ENCODE results near the gene SUSD4.

SUSD4 gene

DNA sequence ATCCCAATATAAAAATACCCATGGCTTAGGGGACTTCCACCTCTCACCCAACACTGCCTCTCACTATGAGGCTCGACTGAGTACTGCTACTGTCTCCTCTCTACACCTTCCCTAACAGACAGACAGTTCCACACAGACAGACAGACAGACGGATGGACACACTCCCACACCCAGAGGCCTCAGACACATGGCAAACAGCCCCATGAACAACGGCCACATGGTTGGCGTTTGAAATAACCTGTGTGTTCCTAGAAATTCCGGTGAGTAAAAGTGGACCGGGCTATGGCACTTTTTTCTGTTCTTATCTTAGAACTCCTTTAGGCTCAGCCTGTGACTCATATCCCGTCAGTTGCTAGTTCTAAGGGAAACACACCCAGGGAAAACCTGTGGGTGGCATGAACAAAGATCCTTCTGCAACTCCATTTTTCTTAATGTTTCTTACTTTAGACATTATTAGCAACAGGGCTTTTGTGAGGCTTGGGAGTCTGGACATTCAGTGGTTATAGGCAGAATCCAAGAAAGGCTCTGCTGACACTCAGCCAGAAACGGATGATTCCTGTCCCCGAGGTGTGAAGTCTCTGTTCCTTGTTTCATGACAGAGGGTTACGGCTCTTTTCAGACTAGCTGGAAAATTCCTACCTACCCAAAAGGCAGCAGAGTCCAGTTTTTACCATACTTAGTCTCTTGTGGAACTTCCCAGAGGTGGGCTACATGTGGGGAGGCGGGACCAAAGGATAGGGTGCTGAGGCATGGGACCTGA is 130.4 kb downstream of the SUSD4 start:
- DNase-seq (ENCODE audit: extremely low read depth in 1 of 2, low read depth in 1 of 2): no peak

GRCh38 chr1:223233019-223233409 is 131.0 kb downstream of the SUSD4 start:
- no peak for DNase-seq (ENCODE audit: extremely low read depth in 1 of 2, low read depth in 1 of 2)

GRCh38 chr1:223231581-223231980 is 132.4 kb downstream of the SUSD4 start:
- DNase-seq (ENCODE audit: extremely low read depth in 1 of 2, low read depth in 1 of 2): no peak

GRCh38 chr1:223231011-223231572 is 132.9 kb downstream of the SUSD4 start:
- no peak for DNase-seq (ENCODE audit: extremely low read depth in 1 of 2, low read depth in 1 of 2)

DNA sequence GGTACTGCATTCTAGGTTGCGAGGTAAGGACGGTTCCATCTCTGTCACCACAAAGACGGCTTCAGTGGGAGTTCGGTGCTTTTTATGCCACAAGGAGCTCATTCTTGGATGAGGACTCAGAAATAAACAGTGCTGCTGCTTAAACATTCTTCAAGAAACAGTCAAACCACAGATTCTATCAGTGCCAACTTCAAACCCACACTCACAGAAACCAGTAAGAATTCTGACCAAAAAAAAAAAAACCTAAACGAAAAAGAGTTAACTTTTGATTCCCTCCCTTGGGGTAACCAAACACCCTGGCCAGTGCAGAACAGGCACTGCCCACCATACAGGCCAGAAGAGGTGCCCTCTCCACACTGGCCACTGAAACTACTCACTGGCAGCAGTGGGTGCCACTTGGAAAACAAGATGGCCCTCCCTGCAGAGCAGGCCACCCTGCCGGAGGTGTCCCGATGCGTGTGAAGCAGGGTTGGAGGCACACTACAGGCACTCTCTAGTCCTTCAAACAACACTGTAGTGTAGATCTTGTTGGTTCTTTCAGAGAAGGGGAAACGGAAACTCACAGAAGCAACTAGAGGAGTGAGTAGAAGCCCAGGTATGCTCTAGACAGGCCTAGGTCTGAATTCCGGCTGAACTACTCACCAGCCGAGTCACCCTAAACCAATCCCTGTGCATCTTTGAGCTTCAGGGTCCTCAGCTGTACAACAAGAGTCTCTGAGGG is 133.7 kb downstream of the SUSD4 start:
- peak in 1 of 2 donors; percentile 36 for DNase-seq (ENCODE audit: extremely low read depth in 1 of 2, low read depth in 1 of 2)

DNA sequence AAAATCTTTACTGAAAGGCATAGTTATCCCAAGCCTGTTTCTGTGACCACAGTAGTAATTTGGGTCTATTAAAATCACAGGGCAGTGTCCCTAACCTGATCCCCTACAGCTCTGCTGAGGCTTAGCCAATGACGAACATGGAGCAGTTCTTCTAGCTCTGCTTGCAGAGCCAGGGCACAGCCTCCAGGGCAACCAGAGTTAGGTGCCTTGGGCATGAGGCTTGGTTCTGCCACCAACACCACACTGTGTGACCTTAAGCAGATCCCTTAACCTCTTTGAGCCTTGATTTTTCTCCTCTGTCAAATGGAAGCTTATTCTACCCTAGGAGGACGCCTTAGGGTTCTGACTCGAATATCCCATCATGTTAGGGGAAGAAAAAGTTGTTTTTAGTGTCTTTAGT is 134.2 kb downstream of the SUSD4 start:
- DNase-seq (ENCODE audit: extremely low read depth in 1 of 2, low read depth in 1 of 2): no peak

DNA sequence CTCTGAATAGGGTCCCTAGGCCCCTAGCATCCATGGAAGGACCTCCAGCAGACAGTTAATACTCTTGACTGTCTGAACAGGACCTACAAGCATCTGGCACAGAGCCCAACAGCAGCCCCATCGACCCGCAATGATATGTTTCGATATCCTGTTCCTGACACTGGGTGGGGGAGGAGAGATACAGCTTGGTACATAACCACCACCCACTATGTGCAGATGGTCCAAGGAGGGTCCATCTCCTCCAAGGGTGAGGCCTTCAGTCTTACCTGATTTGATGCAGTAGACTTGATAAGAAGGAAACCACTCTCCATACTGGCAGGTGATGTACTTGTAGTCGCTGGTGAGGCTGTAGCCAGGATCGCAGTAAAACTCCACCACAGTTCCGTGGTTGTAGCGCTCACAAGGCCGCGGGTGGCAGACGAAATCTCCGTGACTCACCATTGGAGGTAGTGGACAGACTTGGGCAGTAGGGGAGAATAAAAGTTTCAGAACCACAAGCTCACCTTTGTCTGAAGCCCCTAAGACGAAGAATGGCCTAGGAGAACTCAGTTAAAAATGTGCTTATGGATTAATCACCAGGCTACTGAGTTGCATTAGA is 134.9 kb downstream of the SUSD4 start:
- DNase-seq (ENCODE audit: extremely low read depth in 1 of 2, low read depth in 1 of 2): no peak

- DNase-seq (ENCODE audit: extremely low read depth in 1 of 2, low read depth in 1 of 2): no peak
Observed at GRCh38 chr1:223228201-223228600, 135.8 kb downstream of the SUSD4 start.

DNA sequence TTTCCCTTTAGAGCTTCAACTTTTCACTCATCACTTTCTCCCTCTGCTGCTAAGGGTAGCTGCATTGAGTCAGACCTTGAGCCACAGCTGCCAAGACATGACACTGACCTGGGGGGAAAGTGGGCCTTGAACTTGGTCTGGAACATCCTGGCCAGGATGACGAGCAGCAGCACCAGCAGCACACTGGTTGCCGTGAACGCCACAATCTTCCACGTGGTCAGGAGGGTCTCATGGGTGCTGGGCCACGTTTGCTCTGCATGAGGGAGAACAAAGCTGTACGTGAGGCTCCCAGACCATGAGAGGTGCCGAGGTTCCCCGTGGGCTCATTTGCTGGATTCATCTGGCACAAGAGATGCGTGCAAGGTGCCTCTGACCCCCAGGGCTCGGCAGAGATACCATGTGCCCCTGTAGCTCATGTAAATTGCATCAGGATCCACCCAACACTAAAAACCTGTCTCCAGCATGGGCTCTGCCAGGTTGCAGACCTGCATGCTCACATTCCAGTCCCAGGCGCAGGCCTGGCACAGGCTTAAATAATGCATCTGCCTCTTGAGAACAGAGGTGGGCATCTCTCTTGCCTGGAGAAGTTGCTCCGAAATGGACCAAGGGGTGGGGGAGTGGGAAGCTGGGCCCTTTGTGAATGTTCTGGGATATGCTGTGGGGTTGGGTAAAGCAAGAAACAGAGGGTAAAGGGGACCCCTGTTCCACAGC is 136.3 kb downstream of the SUSD4 start:
- no peak for DNase-seq (ENCODE audit: extremely low read depth in 1 of 2, low read depth in 1 of 2)

DNA sequence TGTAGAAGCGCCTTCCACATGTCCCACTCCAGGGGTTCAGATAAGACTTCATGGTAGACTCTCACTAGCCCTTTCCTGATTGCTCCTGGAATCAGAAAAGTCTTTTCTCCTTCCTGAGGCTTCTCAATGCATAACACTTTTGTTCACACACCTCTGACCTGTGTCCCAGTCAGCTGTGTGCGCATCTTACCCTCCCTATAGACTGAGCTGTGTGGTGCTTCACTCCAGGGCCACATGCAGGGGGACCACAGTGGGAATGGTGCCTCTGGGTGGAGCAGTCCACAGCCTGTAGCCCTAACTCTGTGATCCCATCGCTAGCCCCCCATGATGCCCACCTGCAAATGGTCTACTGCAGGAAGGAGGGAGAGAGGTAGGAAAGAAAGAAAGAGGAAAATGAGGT is 136.9 kb downstream of the SUSD4 start:
- no peak for DNase-seq (ENCODE audit: extremely low read depth in 1 of 2, low read depth in 1 of 2)

GRCh38 chr1:223226271-223226670 is 137.7 kb downstream of the SUSD4 start:
- DNase-seq (ENCODE audit: extremely low read depth in 1 of 2, low read depth in 1 of 2): no peak

DNA sequence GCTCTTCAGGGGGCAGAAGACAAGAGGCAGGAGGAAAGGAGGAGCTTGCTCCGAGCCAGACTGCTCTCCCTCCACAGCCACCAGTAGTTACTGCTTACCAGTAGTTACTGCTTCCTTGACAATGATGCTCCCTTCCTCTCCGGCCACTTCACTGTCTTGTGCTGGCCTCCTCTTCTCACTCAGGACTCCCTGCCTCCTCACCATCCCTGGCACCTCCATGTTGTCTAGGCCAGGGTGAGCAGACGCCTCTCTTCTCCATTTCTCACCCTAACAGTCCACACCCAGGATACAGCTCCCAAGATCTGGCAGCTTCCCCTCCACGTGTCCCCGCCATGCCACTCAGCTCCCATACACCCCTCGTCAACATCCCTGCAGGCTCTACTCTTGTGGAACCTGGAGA is 138.5 kb downstream of the SUSD4 start:
- no peak for DNase-seq (ENCODE audit: extremely low read depth in 1 of 2, low read depth in 1 of 2)

GRCh38 chr1:223225061-223225460 is 138.9 kb downstream of the SUSD4 start:
- no peak for DNase-seq (ENCODE audit: extremely low read depth in 1 of 2, low read depth in 1 of 2)

DNA sequence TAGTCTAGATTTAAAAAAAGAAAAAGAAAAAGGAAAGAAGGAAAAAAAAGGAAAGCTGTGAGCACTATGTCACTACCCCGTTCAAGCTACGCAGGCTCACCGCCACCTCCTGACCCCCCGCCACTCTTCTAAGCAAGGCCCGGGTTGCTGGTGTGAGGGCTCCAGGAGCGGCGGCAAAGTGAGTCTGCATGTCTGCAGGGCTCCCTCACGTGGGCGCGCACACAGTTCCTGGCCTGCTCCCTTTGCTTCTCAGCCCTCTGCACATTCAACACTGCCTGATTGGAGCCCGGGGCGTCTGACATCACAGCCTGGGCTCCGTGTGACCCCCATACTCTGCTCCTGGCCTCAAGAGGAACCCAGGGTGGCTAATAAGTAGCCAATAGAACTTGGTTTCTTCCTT is 139.5 kb downstream of the SUSD4 start:
- DNase-seq (ENCODE audit: extremely low read depth in 1 of 2, low read depth in 1 of 2): no peak

DNA sequence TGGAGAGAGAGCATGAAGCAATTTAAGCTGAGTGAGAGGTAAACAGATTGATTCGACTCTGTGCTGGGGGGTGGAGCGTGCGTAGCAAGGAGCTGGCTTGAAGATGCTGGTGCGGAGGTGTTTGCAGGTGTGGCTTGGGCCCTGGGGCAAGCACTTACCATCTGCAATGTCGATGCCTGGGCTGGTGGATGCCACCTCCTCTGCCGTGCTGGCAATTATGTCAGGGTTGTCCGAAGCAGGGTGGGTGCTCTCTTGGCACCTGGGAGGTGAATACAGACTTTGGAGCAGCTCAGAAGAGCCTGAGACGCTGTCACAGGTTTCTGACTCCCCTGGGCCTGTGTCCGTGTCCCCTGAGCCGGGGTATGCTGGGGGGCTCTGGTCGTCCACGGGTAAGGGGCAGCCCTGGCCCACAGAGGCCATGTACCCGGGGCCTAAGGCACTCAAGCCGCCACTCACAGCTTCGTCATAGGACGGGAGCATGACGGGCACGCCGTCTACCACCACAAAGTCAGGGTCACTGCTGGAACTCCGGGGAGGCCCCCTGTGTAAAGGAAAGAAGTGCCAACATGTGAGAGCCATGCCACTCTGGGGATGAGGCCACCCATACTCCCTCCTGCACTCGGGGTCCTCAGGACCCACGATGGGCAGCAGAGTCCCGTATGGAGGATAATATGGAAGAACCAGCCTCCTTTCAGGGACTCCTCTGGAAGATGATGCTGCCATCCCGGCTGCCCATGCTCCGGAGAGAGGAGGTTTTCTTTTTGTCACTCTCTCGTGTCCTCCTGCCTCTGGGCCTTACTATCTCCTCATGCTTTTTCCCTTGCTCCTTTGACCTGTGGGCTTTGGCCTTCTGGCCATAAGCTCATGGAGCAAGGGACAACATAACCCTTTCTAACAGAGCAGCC is 140.6 kb downstream of the SUSD4 start:
- no peak for DNase-seq (ENCODE audit: extremely low read depth in 1 of 2, low read depth in 1 of 2)

- DNase-seq (ENCODE audit: extremely low read depth in 1 of 2, low read depth in 1 of 2): no peak
Observed at GRCh38 chr1:223222377-223222776, 141.6 kb downstream of the SUSD4 start.

- DNase-seq (ENCODE audit: extremely low read depth in 1 of 2, low read depth in 1 of 2): no peak
Observed at GRCh38 chr1:223221686-223222085, 142.3 kb downstream of the SUSD4 start.

GRCh38 chr1:223219846-223220610 is 143.9 kb downstream of the SUSD4 start:
- no peak for DNase-seq (ENCODE audit: extremely low read depth in 1 of 2, low read depth in 1 of 2)

DNA sequence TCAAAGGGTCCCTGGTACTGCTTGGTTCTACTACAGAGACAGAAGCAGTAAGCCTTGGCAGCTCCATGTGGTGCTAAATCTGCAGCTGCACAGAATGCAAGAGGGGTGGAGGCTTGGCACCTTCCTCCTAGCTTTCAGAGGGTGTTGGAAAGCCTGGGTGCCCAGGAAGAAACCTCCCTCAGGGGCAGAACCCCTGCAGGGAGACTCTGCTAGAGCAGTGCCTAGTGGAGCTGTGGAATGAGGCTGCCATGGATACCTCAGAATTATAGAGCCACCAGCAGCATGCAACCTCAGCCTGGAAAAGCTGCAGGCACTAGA is 144.7 kb downstream of the SUSD4 start:
- DNase-seq (ENCODE audit: extremely low read depth in 1 of 2, low read depth in 1 of 2): no peak

- DNase-seq (ENCODE audit: extremely low read depth in 1 of 2, low read depth in 1 of 2): no peak
Observed at GRCh38 chr1:223217781-223218180, 146.2 kb downstream of the SUSD4 start.
